ENCODE results near the gene CABP2. TPM values are rescaled to one million over a fixed set of nuclear protein-coding genes. Genes with fewer than 3 reads are reported as not detected.
A peak's percentile ranks its signal among the peaks of the same experiment; 100 is the strongest.

CABP2 gene
- total and polyA plus RNA-seq, 10 of the 15 experiments (the other 5 are each of a cell fraction or from before 2014, with no cell fraction given): not detected

- ChIA-PET CTCF (interaction anchor here (0.6 to 2.9 kb wide), 3 partner anchors 18 to 148 kb away, joined by 3 to 30 read pairs (median 4); no protein-coding TSS in a partner anchor), POLR2A (interaction anchor here (1.2 to 2.3 kb wide), 3 partner anchors 19 to 103 kb away, joined by 4 to 14 read pairs (median 4); partner anchors contain the start of genes PPP1CA and TBC1D10C), SMC1A (ENCODE audit: uncharacterized antibody, unreplicated experiment) (interaction anchor here (4.3 kb wide), 1 partner anchor 18 kb away, joined by 23 read pairs; no protein-coding TSS in a partner anchor), RAD21 (ENCODE audit: unreplicated experiment) (interaction anchor here (1.2 to 2.8 kb wide), 4 partner anchors 17 to 103 kb away, joined by 3 to 19 read pairs (median 10); partner anchors contain the start of genes PPP1CA and PTPRCAP)
- intact Hi-C loops (cut with micrococcal nuclease; ENCODE audit: unreplicated experiment): no loop called here
- Histone ChIP-seq H4K20me1 (ENCODE audit: control insufficient read depth, insufficient read depth) (no peaks in the 10 kb centered on the region), H3K4me1 (ENCODE audit: control insufficient read depth, insufficient read depth, low read length) (peaks cover 27% of the 10 kb centered on the region), H3K9me3 (replicated peaks; ENCODE audit: control insufficient read depth, insufficient read depth, low read length) (no peaks in the 10 kb centered on the region), H3K79me2 (ENCODE audit: control insufficient read depth, insufficient read depth, low read length) (peaks cover 32% of the 10 kb centered on the region), H3K9ac (ENCODE audit: control insufficient read depth, insufficient read depth, low read length) (peak overlapping the region; percentile 73), H3K36me3 (ENCODE audit: control insufficient read depth in 2 of 2, insufficient read depth in 2 of 2, low read length in 1 of 2) (peaks cover 0 to 3% of the 10 kb centered on the region in 2 experiments; a peak in 2 of 4 replicates), H3K27ac (ENCODE audit: control insufficient read depth, insufficient read depth) (peak overlapping the region; percentile 82), H3K4me3 (peak overlapping the region; percentile 94), H3K4me2 (ENCODE audit: control insufficient read depth, insufficient read depth) (peak overlapping the region; percentile 99), H2AFZ (ENCODE audit: control insufficient read depth, low read depth, low read length) (peak overlapping the region; percentile 41), H3K27me3 (replicated peaks in 1 of 2; ENCODE audit: control insufficient read depth in 2 of 2, insufficient read depth in 2 of 2, low read length in 1 of 2) (no peaks in the 10 kb centered on the region)
- ATAC-seq: no peak
- no peak for FAIRE-seq
- in situ Hi-C loops (cut with MboI): no loop called here
- no peak for TF ChIP-seq IRF4 (IDR thresholded peaks at IDR 0.05; ENCODE audit: low read depth, low read length)
- TF ChIP-seq BHLHE40 (IDR thresholded peaks at IDR 0.05; ENCODE audit: borderline replicate concordance in 1 of 2, low read depth in 2 of 2, low read length in 1 of 2): 0 out of 4 replicates have a peak, but pooled peaks of 1 of the 2 experiments have one; percentile 7
- TF ChIP-seq EED (IDR thresholded peaks at IDR 0.05; ENCODE audit: low read depth): no peak
- TF ChIP-seq STAT1 (conservative IDR thresholded peaks at IDR 0.05): no peak
- no peak for TF ChIP-seq ASH2L (IDR thresholded peaks at IDR 0.05; ENCODE audit: borderline replicate concordance, low read depth)
- TF ChIP-seq SKIL (IDR thresholded peaks at IDR 0.05; ENCODE audit: low read depth, poor library complexity, severe bottlenecking): no peak
- TF ChIP-seq CEBPZ (IDR thresholded peaks at IDR 0.05; ENCODE audit: low read depth, low read length): no peak
- TF ChIP-seq HDGF (IDR thresholded peaks at IDR 0.05): 0 out of 2 replicates have a peak, but pooled peaks have one; percentile 46
- TF ChIP-seq NR2F1 (conservative IDR thresholded peaks at IDR 0.05): peak; percentile 34; the same call in 1 of the 2 replicates
- peak; percentile 7; the same call in 1 of the 2 replicates for TF ChIP-seq DPF2 (IDR thresholded peaks at IDR 0.05)
- 0 out of 2 replicates have a peak, but pooled peaks have one; percentile 32 for TF ChIP-seq NBN (IDR thresholded peaks at IDR 0.05)
- no peak for TF ChIP-seq RCOR1 (conservative IDR thresholded peaks at IDR 0.05; ENCODE audit: low read depth, low read length)
- no peak for TF ChIP-seq IKZF2 (IDR thresholded peaks at IDR 0.05)
- WGBS (ENCODE audit: insufficient coverage, insufficient replicate concordance, low lambda C conversion rate, missing lambda C conversion rate): 7% methylated on average over 78 of the region's 101 CpGs
- no peak for DNase-seq (ENCODE audit: low read depth, low spot score)
- no TSS peak for BruUV-seq (replicated peaks)
Observed at GRCh38 chr11:67504005-67504949, 19.0 kb downstream of the CABP2 start.
